Measurements from ENCODE around the gene NSMF.

Gene NSMF

DNA sequence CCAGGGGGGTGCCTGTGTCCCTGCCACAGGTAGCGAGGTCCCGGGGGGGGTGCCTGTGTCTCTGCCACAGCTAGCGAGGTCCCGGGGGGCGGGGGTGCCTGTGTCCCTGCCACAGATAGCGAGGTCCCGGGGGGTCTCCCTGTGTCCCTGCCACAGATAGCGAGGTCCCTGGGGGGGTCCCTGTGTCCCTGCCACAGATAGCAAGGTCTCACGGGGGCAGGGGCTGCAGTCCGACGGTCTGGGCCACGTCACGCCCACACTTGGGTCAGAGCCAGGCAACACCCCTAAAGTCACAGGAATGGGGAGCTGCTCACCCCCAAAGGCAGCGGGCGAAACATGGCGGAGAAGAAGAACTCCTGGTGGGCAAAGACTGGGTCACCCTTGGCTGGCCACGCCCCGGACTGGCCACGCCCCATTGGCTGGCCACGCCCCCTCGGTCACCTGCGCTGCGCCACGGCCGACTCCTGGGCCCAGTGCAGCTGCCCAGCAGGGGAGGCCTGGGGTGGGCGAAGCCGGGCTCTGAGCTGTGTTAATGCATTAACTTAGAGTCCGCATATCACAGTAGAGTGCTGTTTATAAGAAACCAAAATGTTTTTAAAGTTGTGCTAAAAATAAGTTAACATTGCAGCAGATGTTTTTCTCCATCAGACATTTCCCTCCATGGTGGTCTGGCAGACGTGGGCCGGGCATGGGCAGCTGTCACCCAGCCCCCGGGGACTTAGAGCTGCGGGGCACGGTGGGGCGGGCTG is 29.0 kb downstream of the NSMF start:
- no peak for DNase-seq

DNA sequence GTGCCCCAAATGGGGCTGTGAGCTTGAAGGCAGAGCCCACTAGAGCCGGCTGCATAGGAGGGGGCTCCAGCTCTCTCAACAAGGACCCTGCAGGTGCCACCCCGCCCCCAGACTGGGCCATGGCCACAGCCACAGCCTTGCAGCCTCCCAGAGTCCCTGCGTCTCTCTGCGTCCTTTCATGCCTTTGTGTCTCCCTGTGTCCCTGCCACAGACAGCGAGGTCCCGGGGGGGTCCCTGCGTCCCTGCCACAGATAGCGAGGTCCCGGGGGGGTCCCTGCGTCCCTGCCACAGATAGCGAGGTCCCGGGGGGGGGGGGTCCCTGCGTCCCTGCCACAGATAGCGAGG is 29.6 kb downstream of the NSMF start:
- no peak for DNase-seq

DNA sequence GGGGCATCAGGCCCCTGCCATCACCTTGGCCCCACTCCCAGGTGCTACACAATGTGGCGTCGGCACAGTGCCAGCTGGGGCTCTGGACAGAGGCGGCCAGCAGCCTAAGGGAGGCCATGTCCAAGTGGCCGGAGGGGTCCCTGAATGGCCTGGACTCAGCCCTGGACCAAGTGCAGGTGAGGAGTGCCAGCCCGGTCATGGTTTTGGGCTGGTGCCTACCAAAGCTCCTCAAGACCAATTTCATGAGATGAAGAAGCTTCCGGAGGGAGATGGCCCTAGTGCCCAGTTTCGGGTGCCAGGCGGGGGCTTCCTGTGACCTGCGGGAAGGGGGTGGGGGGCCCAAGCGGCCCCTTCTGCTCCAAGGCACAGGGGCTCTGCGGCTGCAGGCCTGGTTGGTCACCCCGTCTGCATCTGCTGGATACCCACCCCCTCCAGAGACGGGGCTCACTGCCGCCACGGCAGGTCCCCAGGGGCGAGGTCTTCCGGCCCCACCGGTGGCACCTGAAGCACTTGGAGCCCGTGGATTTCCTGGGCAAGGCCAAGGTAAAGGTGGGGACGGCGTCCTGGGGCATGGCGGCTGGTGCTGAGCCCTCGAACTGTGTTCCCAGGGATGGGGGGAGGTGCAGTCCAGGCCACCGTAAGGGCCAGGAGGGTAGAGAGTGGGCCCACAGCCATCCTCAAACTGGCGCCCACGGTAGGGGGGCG is 30.1 kb downstream of the NSMF start:
- no peak for DNase-seq

- DNase-seq: no peak
These were observed 30.9 kb downstream of the NSMF start for GRCh38 chr9:137428311-137428630.

DNA sequence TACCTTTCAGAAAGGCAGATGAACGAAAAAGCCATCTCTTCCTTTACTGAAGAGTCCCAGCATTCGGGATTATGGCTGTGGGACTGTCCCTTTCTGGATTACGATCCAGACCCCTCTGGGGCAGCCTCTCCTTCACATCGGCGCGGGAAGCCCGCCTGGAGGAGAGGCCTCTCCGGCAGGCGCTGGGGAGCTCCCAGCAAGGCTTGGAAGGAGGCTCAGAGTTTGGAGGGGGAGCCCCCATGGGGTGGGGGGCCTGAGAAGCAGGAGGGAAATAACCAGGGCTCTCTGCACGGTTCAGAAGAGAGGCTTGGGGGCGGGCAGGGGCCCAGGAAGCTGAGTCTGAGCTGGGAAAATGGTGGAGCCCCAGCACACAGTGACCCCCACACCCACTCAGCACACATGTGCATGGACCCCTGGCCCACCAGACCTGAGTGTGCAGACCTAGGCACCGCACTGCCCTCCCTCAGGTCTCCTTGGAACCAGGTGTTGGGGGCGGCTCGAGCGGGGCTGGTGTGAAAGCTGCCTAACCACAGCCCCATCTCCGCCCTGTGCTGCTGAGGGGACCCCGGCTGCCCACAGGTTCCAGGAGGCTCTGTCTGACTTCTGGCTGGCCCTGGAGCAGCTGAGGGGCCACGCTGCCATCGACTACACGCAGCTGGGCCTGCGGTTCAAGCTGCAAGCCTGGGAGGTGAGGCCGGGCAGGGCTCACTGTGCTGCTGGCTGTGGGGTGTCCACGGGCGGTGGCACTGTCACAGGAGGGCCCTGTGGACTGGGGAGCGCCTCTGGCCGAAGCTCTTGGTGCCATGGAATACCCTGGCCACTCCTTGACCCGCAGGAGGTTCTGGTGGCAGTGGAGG is 31.5 kb downstream of the NSMF start:
- DNase-seq: no peak

- no peak for DNase-seq
These were observed 33.0 kb downstream of the NSMF start for GRCh38 chr9:137426018-137426681.

DNA sequence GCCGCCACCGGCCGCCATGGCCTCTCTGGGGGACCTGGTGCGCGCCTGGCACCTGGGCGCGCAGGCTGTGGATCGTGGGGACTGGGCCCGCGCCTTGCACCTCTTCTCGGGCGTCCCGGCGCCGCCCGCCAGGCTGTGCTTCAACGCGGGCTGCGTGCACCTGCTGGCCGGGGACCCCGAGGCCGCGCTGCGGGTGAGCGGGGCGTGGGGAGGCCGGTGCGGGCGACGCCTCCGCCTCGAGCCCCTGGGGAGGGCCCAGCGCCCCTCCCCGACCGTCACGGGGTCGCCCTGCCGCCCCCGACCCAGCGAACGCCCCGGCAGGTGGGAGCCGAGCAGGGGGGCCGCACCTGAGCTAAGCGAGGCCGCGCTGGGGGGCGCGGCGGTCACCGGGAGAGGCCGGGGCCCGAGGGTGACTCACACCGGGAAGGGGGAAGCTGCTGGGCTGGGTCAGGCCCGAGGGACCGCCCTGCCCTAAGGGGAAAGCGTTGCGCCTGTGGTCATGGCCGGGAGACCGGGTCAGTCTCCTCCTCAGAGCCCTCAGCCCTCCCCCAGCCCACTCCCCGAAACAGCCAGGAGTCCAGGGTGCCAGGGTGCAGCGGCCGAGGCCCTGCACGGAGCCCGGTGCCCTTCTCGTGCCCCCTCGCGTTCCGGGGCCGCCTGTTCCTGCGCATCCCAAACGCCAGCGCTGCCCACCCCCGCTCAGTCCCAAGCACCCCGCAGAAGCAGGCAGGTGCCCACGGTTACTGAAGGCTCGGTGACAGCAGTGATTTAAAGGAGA is 35.4 kb downstream of the NSMF start:
- peak; percentile 42 for DNase-seq

DNA sequence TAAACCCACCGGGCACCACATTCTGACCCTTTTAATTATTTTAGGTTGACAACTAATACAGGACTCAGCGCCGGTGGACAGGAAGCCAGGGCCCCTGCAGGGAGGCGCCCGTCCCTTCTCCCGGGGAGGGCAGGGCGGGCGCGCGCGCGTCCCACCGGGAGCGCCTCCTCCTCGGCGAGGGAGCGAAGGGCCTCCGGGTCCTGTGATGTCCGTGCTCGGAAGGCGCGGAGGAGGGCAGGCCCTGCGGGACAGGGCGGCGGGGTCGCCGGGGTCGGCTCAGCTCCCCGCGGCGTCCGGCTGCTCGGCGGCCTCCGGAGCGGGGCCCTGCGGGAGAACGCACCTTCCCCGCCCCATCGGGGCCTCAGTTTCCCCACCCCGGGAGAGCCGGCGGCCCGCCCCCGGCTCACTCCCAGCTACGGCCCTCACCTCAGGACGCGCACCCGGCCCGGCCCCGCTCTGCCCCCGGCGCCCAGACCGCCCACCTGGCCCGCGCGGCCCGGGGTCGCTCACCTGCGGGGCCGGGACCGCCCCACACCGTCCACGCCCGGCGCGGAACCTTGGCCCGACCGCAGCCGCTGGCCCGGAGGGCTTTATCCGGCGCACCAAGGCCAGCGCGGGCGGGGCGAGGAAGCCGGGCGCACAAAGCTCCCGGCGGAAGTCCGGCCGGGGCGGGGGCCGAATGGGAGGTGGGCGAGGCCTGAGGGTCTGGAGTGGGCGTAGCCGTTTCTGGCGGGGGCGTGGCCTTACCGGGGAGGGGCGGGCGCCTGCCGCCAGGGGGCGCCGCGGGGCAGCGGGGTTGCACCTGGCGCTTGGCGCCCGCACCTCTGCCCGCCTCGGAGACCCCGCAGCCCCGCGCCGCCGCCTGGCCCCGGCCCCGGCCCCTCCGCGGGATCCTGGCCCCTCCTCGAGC is 36.3 kb downstream of the NSMF start, which contains the start of the genes EXD3 and NOXA1:
Gene EXD3, minus strand, starts transcription at position 559 of the 910 bp plus-strand sequence. CDS start 27,805 bp downstream, outside the sequence.
Gene NOXA1, plus strand, starts transcription at position 790 of the 910 bp plus-strand sequence. CDS start 137 bp downstream, outside the sequence.
- DNase-seq: peak; percentile 91

GRCh38 chr9:137421838-137422603 is 37.1 kb downstream of the NSMF start:
- DNase-seq: no peak

- DNase-seq: no peak
These were observed 41.7 kb downstream of the NSMF start for GRCh38 chr9:137417161-137418021.

DNA sequence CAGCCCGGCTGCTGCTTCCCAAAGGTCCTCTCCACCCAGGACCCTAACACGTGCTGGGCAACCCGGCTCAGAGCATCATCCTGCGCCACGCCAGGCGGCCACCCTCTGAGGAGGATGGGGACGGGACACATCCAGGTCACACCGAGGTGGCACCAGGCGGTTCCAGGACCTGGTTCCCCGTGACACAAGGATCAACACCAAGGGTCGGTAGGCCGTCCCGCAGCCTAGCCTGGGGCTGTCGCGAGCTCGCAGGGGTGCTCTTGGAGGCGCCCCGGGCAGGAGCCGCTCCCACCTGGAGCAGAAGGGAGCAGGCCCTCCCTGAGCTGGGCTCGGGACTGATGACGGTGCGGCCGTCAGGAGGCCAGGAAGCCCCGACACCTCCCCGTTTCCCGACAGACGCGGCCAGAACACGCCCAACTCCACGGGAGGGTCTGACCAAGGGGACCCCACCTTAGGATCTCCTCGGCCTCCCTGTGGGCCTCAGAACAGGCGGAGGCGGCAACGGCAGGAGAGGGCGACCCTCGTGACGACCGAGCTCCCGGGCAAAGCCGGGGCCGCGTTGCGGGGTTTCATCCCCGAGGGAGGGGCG is 42.5 kb downstream of the NSMF start:
- DNase-seq: no peak

DNA sequence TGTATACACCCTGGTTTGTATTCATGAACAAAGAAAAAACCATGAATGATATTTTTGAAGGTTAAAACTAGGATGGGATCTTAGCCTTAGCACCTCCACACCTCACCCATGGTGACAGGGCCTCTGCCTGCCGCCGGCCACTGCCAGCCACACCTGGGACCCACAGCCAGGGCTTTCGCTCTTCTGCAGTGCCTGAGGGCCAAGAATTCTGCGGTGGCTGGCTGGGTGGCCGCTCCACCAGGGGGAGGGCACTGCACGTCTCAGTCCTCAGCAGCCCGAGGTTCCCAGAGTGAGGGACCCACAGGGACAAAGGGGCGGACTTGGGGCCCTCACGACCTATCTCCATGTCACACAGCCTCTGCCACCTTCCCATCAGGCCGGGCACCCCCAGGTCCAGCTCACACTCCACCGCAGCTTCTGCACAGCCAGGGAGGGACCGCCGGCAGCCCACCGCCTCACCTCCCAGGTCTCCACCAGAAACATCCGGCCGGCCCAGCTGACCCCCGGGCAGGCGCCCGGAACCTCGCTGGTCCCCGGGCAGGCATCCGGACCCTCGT is 43.0 kb downstream of the NSMF start:
- DNase-seq: no peak

GRCh38 chr9:137415451-137415850 is 43.7 kb downstream of the NSMF start:
- DNase-seq: no peak

DNA sequence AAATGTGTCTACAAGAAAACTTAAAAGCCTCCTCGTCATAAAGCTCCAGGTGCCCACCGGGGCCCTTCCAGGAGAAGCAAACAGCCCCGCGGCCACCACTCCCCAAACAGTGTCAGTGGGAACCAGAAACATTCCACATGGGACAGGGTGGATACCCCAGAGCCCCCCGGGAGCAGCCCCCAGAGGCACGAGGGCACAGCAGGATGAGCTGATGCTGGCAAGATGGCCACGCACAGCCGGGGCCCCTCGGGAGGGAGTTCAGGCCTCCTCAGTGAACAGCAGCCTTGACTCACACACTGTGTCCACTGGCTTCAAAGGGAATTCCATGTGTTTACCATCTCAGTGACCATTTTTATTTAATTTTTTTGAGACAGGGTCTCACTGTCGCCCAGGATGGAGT is 46.7 kb downstream of the NSMF start:
- DNase-seq: no peak

GRCh38 chr9:137411645-137412380 is 47.3 kb downstream of the NSMF start:
- DNase-seq: peak; percentile 51

GRCh38 chr9:137411260-137411644 is 47.9 kb downstream of the NSMF start:
- DNase-seq: no peak

DNA sequence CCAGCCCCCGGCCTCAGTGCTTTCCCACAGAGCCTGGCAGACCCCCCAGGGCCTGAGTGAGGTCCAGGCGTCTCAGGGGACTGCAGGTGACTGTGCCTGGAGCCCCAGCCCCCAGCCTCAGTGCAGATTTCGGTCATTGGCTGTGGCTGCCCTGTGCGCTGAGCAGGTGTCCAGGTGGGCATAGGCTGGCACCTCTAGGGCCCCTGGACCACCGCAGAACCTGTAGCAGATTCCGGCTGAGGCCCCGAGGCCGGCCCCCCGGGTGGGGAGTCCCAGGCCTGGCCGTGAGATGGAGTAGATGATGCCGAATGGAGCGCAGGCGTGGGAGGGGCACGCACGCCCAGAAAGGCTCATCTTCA is 48.3 kb downstream of the NSMF start:
- DNase-seq: no peak
